ENCODE data around the gene CEP68.

GRCh38 chr2:65026154-65026553 lies 30.1 kb upstream of the CEP68 start:
- TF ChIP-seq POLR2A (IDR thresholded peaks at IDR 0.05) (no peak), CTCF (IDR thresholded peaks at IDR 0.05) (no peak)

All from uterus (tissue), 2 donors.